GM21723 (cell line): Measurements from ENCODE around the gene KRT13.

Source experiments
- ATAC-seq: cut with Tn5 transposase; IDR thresholded peaks from one replicate; pipeline ENCODE4 v1.9.1; 2021; ENCODE audit warnings: mild to moderate bottlenecking, moderate library complexity; ENCODE audit not compliant: unreplicated experiment

The KRT13 gene

GRCh38 chr17:41520821-41521521 is 15.6 kb upstream of the KRT13 start:
- no peak for ATAC-seq

- ATAC-seq: no peak
These were observed 14.3 kb upstream of the KRT13 start for GRCh38 chr17:41519501-41520224.

- no peak for ATAC-seq
These were observed 13.5 kb upstream of the KRT13 start, which contains the start of gene KRT15 for GRCh38 chr17:41518789-41519449. TSS of gene KRT15 (minus strand) at chr17:41518890. CDS start at chr17:41518827, 63 bp downstream.

GRCh38 chr17:41518031-41518430 is 12.6 kb upstream of the KRT13 start:
- ATAC-seq: no peak

GRCh38 chr17:41516830-41517283 is 11.4 kb upstream of the KRT13 start:
- no peak for ATAC-seq

GRCh38 chr17:41516147-41516829 is 10.9 kb upstream of the KRT13 start:
- ATAC-seq: no peak

- ATAC-seq: no peak
These were observed 7.7 kb upstream of the KRT13 start for GRCh38 chr17:41513168-41513547.

- no peak for ATAC-seq
These were observed 7.2 kb upstream of the KRT13 start for GRCh38 chr17:41512546-41513167.

- no peak for ATAC-seq
These were observed 6.3 kb upstream of the KRT13 start for GRCh38 chr17:41511716-41512115.

GRCh38 chr17:41511116-41511515 is 5.7 kb upstream of the KRT13 start:
- ATAC-seq: no peak

GRCh38 chr17:41510251-41511065 is 5.0 kb upstream of the KRT13 start:
- ATAC-seq: no peak

GRCh38 chr17:41507315-41507880 is 2.0 kb upstream of the KRT13 start:
- ATAC-seq: no peak

- ATAC-seq: no peak
These were observed 676 bp upstream of the KRT13 start for GRCh38 chr17:41505809-41506767.

- no peak for ATAC-seq
These were observed 1.0 kb downstream of the KRT13 start for GRCh38 chr17:41504246-41504977.

- no peak for ATAC-seq
These were observed 2.2 kb downstream of the KRT13 start for GRCh38 chr17:41503202-41503601.

- ATAC-seq: no peak
These were observed 5.1 kb downstream of the KRT13 start for GRCh38 chr17:41500131-41500911.

GRCh38 chr17:41499714-41500113 is 5.7 kb downstream of the KRT13 start:
- ATAC-seq: no peak
